Loucy (cell line): ENCODE results near the gene MIF4GD.

Experiments used
- CTCF ChIP-seq: fragments of 200-600 bp; sonication (generic); conservative IDR thresholded peaks from 2 replicates; pipeline ENCODE4 v1.5.1; 2014; ENCODE audit warnings: mild to moderate bottlenecking, antibody characterized with exemption, low read length
- EZH2phosphoT487 ChIP-seq: fragments of 200-600 bp; IDR thresholded peaks from 2 replicates; pipeline ENCODE4 v1.6.1; 2018; ENCODE audit warnings: antibody characterized with exemption, mild to moderate bottlenecking, moderate library complexity, borderline replicate concordance

- TF ChIP-seq CTCF (no peak), EZH2phosphoT487 (no peak)
Observed at GRCh38 chr17:75270966-75271232, at the start of gene MIF4GD.
